Islet of Langerhans (tissue), 1 donor: ENCODE data around the gene ZNF580.

Experiments
- FAIRE-seq: peaks from one replicate; lab custom pipeline; 2011; peaks lifted over from hg19 to GRCh38; lab: Jason Lieb, UNC

ZNF580 gene, protein sequence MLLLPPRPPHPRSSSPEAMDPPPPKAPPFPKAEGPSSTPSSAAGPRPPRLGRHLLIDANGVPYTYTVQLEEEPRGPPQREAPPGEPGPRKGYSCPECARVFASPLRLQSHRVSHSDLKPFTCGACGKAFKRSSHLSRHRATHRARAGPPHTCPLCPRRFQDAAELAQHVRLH

GRCh38 chr19:55640577-55641425 lies at the start of gene ZNF580:
Gene ZNF580 (plus strand): TSS chr19:55641002. CDS start chr19:55642509, 1,507 bp downstream.
- no peak for FAIRE-seq

- FAIRE-seq, result no peak
Observed at GRCh38 chr19:55591555-55591954, 49.2 kb upstream of the ZNF580 start.

- no peak for FAIRE-seq
Observed at GRCh38 chr19:55592391-55593090, 48.3 kb upstream of the ZNF580 start.

- FAIRE-seq, result no peak
Observed at GRCh38 chr19:55593096-55593772, 47.6 kb upstream of the ZNF580 start.

DNA sequence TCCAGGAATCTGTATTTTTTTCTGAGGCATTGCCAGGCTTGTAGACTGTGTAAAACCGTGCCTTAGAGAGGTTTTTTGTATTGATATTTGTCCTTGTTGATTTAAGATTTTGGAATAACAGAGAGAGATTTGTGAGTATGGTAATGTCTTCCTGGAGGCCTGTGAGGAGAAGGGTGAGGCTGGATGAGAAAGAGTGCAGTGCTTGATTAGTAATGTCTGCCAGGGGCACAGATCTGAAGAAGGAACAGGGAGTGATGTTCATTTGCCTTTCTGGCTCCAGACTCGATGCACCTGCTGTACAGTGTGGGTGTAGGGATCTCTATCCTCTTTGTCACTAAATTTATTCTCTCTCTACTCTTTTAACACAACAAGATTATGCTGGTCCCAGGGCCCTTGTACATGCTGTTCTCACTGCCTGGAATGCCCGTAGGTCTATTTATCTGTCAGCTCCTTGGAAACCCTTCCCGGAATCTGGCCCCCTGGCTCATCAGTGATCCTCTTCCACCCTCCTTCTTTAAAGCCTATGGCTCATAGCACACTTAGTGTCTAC lies 45.7 kb upstream of the ZNF580 start:
- FAIRE-seq, result no peak

DNA sequence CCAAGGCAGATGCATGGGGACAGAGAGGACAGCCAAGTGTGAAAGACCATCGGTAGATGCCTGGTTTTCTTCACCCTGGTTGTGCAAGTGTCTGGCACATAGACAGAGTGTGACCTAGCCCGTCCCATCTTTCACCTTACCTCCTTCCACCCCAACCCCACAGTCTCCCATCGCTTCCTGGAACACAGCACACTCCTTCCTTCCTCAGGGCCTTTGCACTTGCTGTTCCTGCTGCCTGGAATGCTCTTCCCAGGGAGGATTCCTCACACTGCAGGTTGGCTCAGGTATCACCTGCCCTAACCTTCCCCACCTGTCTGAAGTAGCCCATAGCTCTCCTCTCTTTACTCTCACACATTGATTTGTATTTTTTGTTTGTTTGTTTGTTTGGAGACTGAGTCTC lies 44.5 kb upstream of the ZNF580 start:
- no peak for FAIRE-seq

- FAIRE-seq, result no peak
Observed at GRCh38 chr19:55597501-55597921, 43.3 kb upstream of the ZNF580 start.

DNA sequence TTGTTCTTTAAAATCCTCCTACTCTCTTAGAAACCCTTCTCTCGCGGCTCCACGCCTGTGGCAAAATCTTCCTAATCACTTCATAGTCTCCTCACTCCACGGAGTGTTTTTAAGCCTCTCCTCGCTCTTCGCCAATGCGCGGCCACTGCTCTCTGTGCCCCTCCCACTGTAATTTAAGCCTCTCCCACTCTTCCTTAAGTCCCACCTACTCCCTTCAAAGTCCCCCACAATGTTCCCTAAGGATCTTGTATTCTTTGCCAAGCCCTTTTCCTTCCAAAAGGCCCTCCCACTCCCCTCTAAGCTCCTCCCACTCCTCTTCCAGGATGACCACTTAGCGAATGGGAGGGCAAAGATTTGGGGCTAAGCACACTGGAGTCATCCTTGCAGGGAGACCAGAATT lies 42.8 kb upstream of the ZNF580 start:
- no peak for FAIRE-seq

GRCh38 chr19:55598719-55599467 lies 41.9 kb upstream of the ZNF580 start:
- FAIRE-seq, result no peak

DNA sequence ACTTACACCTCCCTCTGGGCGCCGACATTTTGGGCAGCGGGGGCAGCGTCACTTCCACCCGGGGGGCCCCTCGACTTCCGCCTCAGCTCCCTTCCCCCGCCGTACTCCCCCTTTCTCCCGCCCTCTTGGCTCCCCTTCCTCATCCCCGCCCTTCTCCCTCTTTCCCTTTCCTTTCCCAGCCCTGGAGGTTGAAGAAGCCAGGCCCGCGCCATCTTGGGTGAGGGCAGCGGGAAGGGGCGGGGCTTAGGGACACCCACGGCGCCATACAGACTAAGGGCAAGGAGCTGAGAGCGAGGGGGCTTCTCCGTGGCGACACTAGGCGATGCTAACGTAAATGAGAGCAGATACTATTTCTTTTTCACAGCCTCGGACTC lies 41.3 kb upstream of the ZNF580 start, which contains the start of gene FIZ1:
Gene FIZ1 (minus strand): TSS at position 50 of the 374 bp plus-strand sequence. CDS start 1,652 bp downstream, outside the sequence.
- no peak for FAIRE-seq

DNA sequence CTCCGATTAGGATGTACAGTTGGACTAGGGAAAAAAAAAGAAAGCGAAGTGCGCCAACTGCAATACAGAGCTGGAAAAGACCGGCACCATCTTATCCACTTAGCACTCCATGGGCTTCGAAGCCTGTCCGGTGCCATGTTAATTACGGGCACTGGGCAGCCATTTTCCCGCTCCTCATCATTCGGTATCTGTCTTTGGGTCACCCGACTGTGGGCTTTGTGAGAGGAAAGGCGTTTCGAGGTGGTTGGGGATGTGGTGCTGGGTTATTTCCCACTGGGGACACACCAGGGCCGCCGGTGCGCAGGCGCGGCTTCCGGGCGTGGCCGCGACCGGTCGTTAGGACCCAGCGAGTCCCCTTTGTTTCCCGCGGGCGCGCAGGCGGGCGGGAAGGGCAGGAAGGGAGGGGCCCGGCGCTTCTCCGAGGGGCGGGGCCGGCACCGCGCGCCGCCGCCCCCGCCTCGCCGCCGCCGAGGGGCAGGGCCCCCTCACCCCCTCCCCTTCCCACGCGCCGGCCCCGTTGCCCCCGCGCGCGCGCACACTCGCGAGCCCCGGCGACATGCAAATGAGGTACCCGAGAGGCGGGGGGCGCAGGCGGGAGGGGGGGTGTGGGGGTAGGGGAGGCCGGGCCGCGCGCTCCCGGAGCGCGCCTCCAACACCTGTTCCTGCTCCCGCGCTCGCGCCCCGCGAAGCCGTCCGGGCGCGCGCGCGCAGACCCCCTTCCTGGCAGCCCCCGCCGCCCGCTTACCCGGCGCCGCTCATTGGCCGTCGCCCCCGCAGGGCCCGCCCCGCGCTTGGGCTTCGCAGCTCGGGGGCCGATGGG lies 40.8 kb upstream of the ZNF580 start, which contains the start of gene ZNF524:
Gene ZNF524 (plus strand): TSS at position 447 of the 820 bp plus-strand sequence. CDS start 1,825 bp downstream, outside the sequence.
- no peak for FAIRE-seq

DNA sequence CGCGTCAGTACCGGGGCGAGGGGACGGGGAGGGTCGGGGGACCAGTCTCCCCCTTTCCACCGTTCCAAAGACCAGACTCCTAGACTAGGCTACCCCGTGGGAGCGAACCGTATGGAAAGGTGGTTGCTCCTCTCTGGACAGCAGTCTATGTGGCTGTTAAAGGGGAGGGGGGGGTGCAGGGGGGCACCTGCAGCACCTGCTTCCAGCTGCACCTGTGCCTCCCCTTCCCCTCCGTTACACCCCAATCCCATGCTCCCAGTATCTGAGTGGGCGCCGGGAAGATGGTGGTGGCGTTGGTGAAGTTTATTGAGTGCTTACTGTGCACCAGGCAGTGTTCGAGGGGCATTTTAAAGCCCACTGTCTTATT lies 40.2 kb upstream of the ZNF580 start:
- FAIRE-seq, result no peak

- no peak for FAIRE-seq
Observed at GRCh38 chr19:55601084-55601483, 39.7 kb upstream of the ZNF580 start.

DNA sequence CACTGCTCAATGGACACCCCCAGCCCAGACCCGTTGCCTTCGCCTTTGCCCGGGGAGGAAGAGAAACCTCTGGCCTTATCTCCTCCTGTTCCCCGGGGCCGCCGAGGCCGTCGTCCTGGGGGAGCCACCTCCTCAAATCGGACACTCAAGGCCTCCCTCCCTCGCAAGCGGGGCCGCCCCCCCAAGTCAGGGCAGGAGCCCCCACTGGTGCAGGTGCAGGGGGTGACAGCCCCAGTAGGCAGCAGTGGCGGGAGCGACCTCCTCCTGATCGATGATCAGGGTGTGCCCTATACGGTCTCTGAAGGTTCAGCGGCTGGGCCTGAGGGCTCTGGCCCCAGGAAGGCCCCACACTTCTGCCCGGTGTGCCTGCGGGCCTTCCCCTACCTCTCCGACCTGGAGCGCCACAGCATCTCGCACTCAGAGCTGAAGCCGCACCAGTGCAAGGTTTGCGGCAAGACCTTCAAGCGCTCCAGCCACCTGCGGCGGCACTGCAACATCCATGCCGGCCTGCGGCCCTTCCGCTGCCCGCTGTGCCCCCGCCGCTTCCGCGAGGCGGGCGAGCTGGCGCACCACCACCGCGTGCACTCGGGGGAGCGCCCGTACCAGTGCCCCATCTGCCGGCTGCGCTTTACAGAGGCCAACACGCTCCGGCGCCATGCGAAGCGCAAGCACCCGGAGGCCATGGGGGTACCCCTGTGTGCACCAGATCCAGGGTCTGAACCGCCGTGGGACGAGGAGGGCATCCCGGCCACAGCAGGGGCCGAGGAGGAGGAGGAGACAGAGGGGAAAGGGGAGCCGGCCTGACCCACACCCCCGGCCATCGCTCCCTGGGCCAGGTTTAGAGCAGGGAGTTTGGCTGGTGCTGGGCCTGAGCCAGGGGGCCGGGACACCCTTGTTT lies 38.4 kb upstream of the ZNF580 start:
- FAIRE-seq, result no peak

- FAIRE-seq, result no peak
Observed at GRCh38 chr19:55603115-55603514, 37.7 kb upstream of the ZNF580 start.

- no peak for FAIRE-seq
Observed at GRCh38 chr19:55603581-55604292, 37.1 kb upstream of the ZNF580 start.

DNA sequence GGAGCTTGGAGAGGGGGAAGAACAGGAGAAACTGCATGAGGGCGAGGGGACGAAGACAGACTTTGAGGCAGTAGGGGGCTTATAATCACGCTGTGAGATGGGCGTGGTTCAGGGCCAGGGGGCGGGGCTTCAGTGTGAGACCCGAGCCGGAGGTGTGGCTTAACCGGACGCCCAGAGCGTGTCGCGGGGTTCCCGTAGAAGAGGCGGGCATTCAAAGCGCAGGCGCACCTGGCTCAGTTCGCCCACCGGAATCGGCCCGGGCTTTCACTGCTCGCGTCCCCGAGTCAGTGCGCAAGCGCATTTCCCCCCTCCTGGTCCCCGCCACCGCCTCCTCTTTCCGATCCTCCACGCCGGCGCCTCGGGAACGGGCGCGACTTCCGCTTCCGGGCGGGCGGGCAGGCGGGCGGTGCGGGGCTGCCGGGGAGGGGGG lies 35.6 kb upstream of the ZNF580 start:
- FAIRE-seq, result no peak

DNA sequence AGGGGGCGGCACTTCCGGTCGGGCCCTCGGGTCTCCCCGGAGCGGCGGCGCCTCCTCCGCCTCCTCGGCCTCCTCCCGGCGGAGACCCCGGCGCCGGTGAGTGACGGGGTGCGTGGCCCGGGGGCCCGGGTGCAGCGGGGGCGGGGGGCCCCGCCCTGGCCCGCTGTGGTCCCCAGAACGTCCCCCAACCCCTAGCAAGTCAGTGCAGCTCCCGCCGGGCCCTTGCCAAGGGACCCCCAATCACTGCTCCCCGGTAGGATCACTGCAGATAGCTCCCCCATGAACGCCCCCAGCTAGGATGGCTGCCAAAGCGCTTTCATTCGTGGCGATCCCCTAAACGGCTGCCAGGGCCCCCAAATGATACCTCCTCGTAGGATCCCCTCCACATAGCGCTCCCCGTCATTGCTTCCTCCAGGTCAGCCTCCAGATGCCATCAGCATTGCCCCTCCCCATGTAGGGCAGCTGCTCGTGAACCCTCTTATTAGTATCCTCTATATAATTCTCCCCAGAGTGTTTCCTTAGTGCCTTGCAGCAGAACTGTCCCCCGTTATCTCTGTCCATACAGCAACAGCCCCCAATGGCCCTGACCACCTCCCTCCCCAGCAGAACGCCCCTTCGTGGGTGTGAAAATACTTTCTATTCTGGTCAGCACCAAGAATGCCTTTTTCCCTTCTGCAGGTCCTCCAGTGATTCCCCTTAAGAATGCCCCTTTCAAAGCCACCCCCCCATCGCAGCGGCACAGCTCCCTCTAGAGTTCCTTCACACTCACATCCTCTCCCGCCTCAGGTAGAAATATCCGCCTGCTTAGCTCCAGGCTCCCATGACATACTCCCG lies 34.9 kb upstream of the ZNF580 start, which contains the start of gene ZNF865:
Gene ZNF865 (plus strand): TSS at position 11 of the 834 bp plus-strand sequence. CDS start 7,972 bp downstream, outside the sequence.
- FAIRE-seq, result no peak
